SK-N-SH (cell line): ENCODE data around the gene GSTA1. TPM values are rescaled to one million over a fixed set of nuclear protein-coding genes. Genes with fewer than 3 reads are reported as not detected.
"Not testable (repeated sequence)": the region's sequence is repeated elsewhere in the genome, so short reads cannot be mapped to it uniquely, and the experiment has no call there.

Experiments used
- CTCF ChIA-PET: fragments of 300-600, 350-600 bp; formaldehyde crosslinking; extraction: SDS; loops from one replicate; lab custom pipeline; 2021; lab: Yijun Ruan, JAX
- POLR2A ChIA-PET: fragments of 350-600 bp; sonication (Branson Sonifier 250); formaldehyde crosslinking; extraction: SDS; loops from one replicate; lab custom pipeline; 2020; ENCODE audit warnings: antibody characterized with exemption, inconsistent platforms; lab: Yijun Ruan, JAX
- DNase-seq: peaks from one replicate; pipeline ENCODE4 v3.0.0; 2012
- H2AFZ ChIP-seq: fragments of 200-600 bp; sonication (generic); 2 replicates; pipeline ENCODE4 v1.8.1; 2016; ENCODE audit warnings: antibody characterized with exemption, mild to moderate bottlenecking, low read depth
- H3F3A ChIP-seq: fragments of 200-600 bp; sonication (generic); replicated peaks from 2 replicates; pipeline ENCODE3; 2016; ENCODE audit warnings: antibody characterized with exemption, mild to moderate bottlenecking; ENCODE audit not compliant: insufficient read depth
- H3K27ac ChIP-seq, 2 experiments: fragments of 200-500 bp in 1 of 2; fragments of 200-600 bp in 1 of 2; sonication (Bioruptor generic) in 1 of 2; sonication (generic), shearing (Covaris generic) in 1 of 2; 2 replicates each; pipeline versions ENCODE4 v1.5.1 to v1.6.1; 2014 to 2016; ENCODE audit warnings: low read depth in 2 of 2, inconsistent platforms in 1 of 2, low read length in 1 of 2, mild to moderate bottlenecking in 1 of 2, mixed read lengths in 1 of 2
- H3K27me3 ChIP-seq: fragments of 200-600 bp; sonication (generic), shearing (Covaris generic); 2 replicates; pipeline ENCODE4 v1.6.1; 2016; ENCODE audit warnings: mixed run types; ENCODE audit not compliant: insufficient read depth
- H3K36me3 ChIP-seq, 2 experiments: fragments of 200-500 bp in 1 of 2; fragments of 200-600 bp in 1 of 2; sonication (Bioruptor generic) in 1 of 2; sonication (generic) in 1 of 2; replicated peaks in 1 of 2; 2 replicates each; pipeline versions ENCODE3 to v1.5.1; 2014 to 2016; ENCODE audit warnings: low read length in 1 of 2, mild to moderate bottlenecking in 1 of 2; ENCODE audit not compliant: insufficient read depth in 2 of 2, control insufficient read depth in 1 of 2
- H3K4me1 ChIP-seq, 2 experiments: fragments of 200-500 bp in 1 of 2; fragments of 200-600 bp in 1 of 2; sonication (Bioruptor generic) in 1 of 2; sonication (generic), shearing (Covaris generic) in 1 of 2; 2 replicates each; pipeline versions ENCODE4 v1.5.1 to v1.6.1; 2014 to 2016; ENCODE audit warnings: low read depth in 1 of 2, low read length in 1 of 2, mixed run types in 1 of 2; ENCODE audit not compliant: insufficient read depth in 2 of 2, control insufficient read depth in 1 of 2
- H3K4me2 ChIP-seq: fragments of 200-600 bp; sonication (generic), shearing (Covaris generic); 2 replicates; pipeline ENCODE4 v1.6.1; 2017; ENCODE audit warnings: mixed run types
- H3K4me3 ChIP-seq, 2 experiments: fragments of 200-500 bp in 1 of 2; fragments of 200-600 bp in 1 of 2; sonication (Bioruptor generic) in 1 of 2; sonication (generic), shearing (Covaris generic) in 1 of 2; 2 replicates each; pipeline versions ENCODE4 v1.5.1 to v1.8.1; 2014 to 2016; ENCODE audit warnings: low read depth in 2 of 2, inconsistent platforms in 1 of 2, low read length in 1 of 2, mild to moderate bottlenecking in 1 of 2, mixed read lengths in 1 of 2, moderate library complexity in 1 of 2
- H3K79me2 ChIP-seq: fragments of 200-600 bp; sonication (generic); 2 replicates; pipeline ENCODE4 v1.8.1; 2017; ENCODE audit warnings: mild to moderate bottlenecking; ENCODE audit not compliant: insufficient read depth
- H3K9ac ChIP-seq: fragments of 200-600 bp; sonication (generic); 2 replicates; pipeline ENCODE4 v1.6.1; 2017; ENCODE audit warnings: mixed run types
- H3K9me2 ChIP-seq: fragments of 200-600 bp; sonication (generic); 2 replicates; pipeline ENCODE4 v1.6.1; 2017; ENCODE audit warnings: mixed run types
- H3K9me3 ChIP-seq: fragments of 200-600 bp; sonication (generic); 2 replicates; pipeline ENCODE4 v1.6.1; 2017; ENCODE audit warnings: mixed run types, mild to moderate bottlenecking, moderate library complexity
- H4K20me1 ChIP-seq: fragments of 200-600 bp; sonication (generic); 2 replicates; pipeline ENCODE4 v1.6.1; 2017; ENCODE audit warnings: mild to moderate bottlenecking, mixed run types; ENCODE audit not compliant: insufficient read depth
- CTCF ChIP-seq: fragments of 200-600 bp; sonication (generic); IDR thresholded peaks from 2 replicates; pipeline ENCODE4 v1.6.1; 2017; ENCODE audit warnings: antibody characterized with exemption, mild to moderate bottlenecking, moderate library complexity
- NRF1 ChIP-seq: IDR thresholded peaks from 2 replicates; pipeline ENCODE4 v1.6.1; 2012; ENCODE audit warnings: low read depth, mild to moderate bottlenecking, low read length
- RAD21 ChIP-seq: IDR thresholded peaks from 2 replicates; pipeline ENCODE4 v1.6.1; 2012; ENCODE audit warnings: mild to moderate bottlenecking, low read length
- SIN3A ChIP-seq: IDR thresholded peaks from 2 replicates; pipeline ENCODE4 v1.6.1; 2012; ENCODE audit warnings: low read depth, mild to moderate bottlenecking, low read length, moderate library complexity, borderline replicate concordance
- SMC3 ChIP-seq: IDR thresholded peaks from 2 replicates; pipeline ENCODE4 v1.6.1; 2012; ENCODE audit warnings: low read depth, low read length, improper control_type of control experiment
- WGBS: methylation state at CpG from one replicate; pipeline ENCODE4 v1.1.6; 2017; ENCODE audit warnings: low lambda C conversion rate; 5-methylcytosine and 5-hydroxymethylcytosine counted together
- polyA plus RNA-seq, 3 experiments: library from polyadenylated mRNA; depleted of rRNA; stranded (reverse); fragments of >200 nt; gene quantifications; 2 replicates each; pipeline ENCODE4 v1.2.3, GENCODE V29; 2012

The GSTA1 gene
- polyA plus RNA-seq, 1 of the 3 experiments (the other 2 are of a cell fraction), result not detected

DNA sequence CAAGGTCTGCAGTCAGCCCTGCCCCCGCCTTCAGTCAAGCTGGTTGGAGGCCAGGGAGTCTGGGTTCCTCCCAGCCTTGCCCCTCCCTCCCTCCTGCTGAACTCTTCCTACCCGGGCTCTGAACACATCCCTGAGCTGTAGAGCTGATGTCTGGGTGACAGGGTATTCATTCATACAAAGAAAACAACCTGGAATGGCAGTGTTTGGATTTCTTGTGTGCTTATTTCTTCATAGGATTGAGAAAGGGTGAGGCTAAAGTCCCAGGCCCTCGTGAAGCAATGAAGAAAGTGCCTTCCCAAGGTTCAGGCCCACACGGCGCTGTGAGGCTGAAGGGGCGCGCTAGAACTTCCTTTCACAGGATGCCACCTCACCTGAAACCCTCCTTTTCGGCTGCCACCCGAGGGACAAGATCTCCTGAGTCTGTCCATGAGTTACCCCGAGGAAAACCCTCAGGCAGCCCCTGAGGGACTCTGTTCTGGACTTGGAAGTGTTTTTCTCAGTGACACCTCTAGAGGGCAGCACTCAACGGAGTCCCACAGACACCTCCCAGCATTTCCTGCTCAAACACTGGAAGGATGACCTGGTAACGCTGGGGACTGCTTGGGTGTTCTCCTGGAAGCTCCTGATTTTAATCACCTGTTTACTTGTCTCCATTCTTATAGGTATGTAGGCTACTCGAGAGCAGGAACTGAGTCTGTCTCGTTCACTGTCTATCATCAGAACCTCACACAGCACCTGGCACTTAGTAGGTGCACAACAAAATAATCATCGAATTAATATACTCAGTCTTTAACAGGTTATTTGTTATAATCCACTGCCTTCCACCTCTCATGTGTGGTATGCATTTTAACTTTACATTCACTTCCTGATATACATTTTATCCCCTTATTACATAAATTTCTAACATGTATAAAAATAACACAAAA lies 11.8 kb upstream of the GSTA1 start:
- Histone ChIP-seq H3K9ac (no peak overlapping the region), H3K27ac (no peak overlapping the region), H3K4me1 (peaks cover 0 to 2% of the 10 kb centered on the region in 2 experiments; a peak in 1 of 4 replicates), H3F3A (no peaks in the 10 kb centered on the region), H3K9me2 (no peaks in the 10 kb centered on the region), H2AFZ (no peak overlapping the region), H3K9me3 (no peaks in the 10 kb centered on the region), H3K4me3 (no peak overlapping the region), H3K79me2 (no peaks in the 10 kb centered on the region), H4K20me1 (no peaks in the 10 kb centered on the region), H3K27me3 (no peaks in the 10 kb centered on the region; the same call in 1 of the 2 replicates), H3K4me2 (no peak overlapping the region), H3K36me3 (no peaks in the 10 kb centered on the region)
- WGBS, result 32% methylated on average over 13 of the region's 15 CpGs
- DNase-seq, result peak; percentile 67
- peak; percentile 72 for TF ChIP-seq CTCF
- TF ChIP-seq SIN3A, result no peak
- peak; percentile 47 for TF ChIP-seq RAD21
- TF ChIP-seq SMC3, result peak; percentile 39
- TF ChIP-seq NRF1, result no peak
- CTCF ChIA-PET, result interaction anchor here (0.5 to 1.5 kb wide), 8 partner anchors 9 to 718 kb away, joined by 3 to 4 read pairs (median 3); partner anchors contain the start of gene GSTA4
- POLR2A ChIA-PET, result no interaction called here

- WGBS, result 18% methylated on average over 3 of the region's 3 CpGs
- H3F3A ChIP-seq, H3K9ac ChIP-seq, H3K4me2 ChIP-seq, DNase-seq, H4K20me1 ChIP-seq, H2AFZ ChIP-seq, H3K36me3 ChIP-seq, H3K9me3 ChIP-seq, H3K27ac ChIP-seq, H3K9me2 ChIP-seq, H3K79me2 ChIP-seq, H3K27me3 ChIP-seq, POLR2A ChIA-PET, H3K4me1 ChIP-seq, H3K4me3 ChIP-seq: not testable (repeated sequence)
- CTCF ChIA-PET, result interaction anchor here (0.7 to 1.1 kb wide), 4 partner anchors 8 to 719 kb away, joined by 3 to 4 read pairs (median 3); partner anchors contain the start of gene GSTA4
These were observed 10.9 kb upstream of the GSTA1 start for GRCh38 chr6:52814545-52814944.

DNA sequence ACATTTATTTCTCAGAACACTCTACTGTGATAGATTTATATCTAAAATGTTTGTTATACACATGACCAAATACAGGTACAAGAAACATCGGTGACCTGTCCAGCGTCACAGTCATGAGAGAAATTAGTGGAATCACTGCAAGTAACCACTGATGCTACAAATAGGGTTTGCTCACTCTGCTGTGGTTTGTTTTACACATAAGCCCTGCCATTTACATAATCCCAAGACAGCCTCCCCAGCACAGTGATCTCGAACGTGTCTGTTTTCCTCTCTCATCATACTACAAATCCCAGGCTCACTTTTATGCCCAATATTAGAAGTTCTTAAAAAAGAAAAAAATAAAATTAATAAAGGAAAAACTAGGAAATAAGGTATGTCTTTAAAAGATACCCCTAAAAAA lies 6.2 kb upstream of the GSTA1 start:
- CTCF ChIA-PET, POLR2A ChIA-PET: not testable (repeated sequence)

More for the DNA sequence above, 6.2 kb upstream of the GSTA1 start:
- not testable (repeated sequence) for DNase-seq, H3K4me3 ChIP-seq, H3K27me3 ChIP-seq, H3K27ac ChIP-seq, H3K4me1 ChIP-seq, H2AFZ ChIP-seq, H4K20me1 ChIP-seq, H3K9me2 ChIP-seq, H3K9me3 ChIP-seq, H3K79me2 ChIP-seq, H3K4me2 ChIP-seq, H3K36me3 ChIP-seq, H3K9ac ChIP-seq, H3F3A ChIP-seq
- WGBS, result 12% methylated on average over 4 of the region's 4 CpGs
